HG02571 (cell line): ENCODE data around the gene CNGB1.
"Not testable (repeated sequence)": the region's sequence is repeated elsewhere in the genome, so short reads cannot be mapped to it uniquely, and the experiment has no call there.

Experiments
- ATAC-seq: cut with Tn5 transposase; IDR thresholded peaks from one replicate; pipeline ENCODE4 v1.9.1; 2021; ENCODE audit warnings: mild to moderate bottlenecking, moderate library complexity; ENCODE audit not compliant: unreplicated experiment

CNGB1 gene

GRCh38 chr16:57837305-57838125 lies 133.4 kb downstream of the CNGB1 start:
- no peak for ATAC-seq

GRCh38 chr16:57835439-57835838 lies 135.5 kb downstream of the CNGB1 start:
- ATAC-seq = not testable (repeated sequence)

- no peak for ATAC-seq
Observed at GRCh38 chr16:57834936-57835335, 136.0 kb downstream of the CNGB1 start.
